Endothelial cell (in vitro differentiated cells): ENCODE data around the gene MED12L. TPM values are rescaled to one million over a fixed set of nuclear protein-coding genes. Genes with fewer than 3 reads are reported as not detected.

Source experiments
- DNase-seq: peaks from one replicate; pipeline ENCODE4 v3.0.0; 2021; ENCODE audit warnings: low spot score
- H3K27ac Mint-ChIP-seq: one replicate; pipeline ENCODE4 v1.8.0; 2021; ENCODE audit warnings: mixed read lengths, inconsistent platforms; ENCODE audit not compliant: unreplicated experiment
- H3K27me3 Mint-ChIP-seq: one replicate; pipeline ENCODE4 v1.8.0; 2021; ENCODE audit warnings: mild to moderate bottlenecking, moderate library complexity, mixed read lengths, inconsistent platforms; ENCODE audit not compliant: unreplicated experiment
- H3K36me3 Mint-ChIP-seq: one replicate; pipeline ENCODE4 v1.8.0; 2021; ENCODE audit warnings: mild to moderate bottlenecking, low read depth, mixed read lengths, inconsistent platforms; ENCODE audit not compliant: unreplicated experiment
- H3K4me1 Mint-ChIP-seq: one replicate; pipeline ENCODE4 v1.8.0; 2021; ENCODE audit warnings: mild to moderate bottlenecking, mixed read lengths, inconsistent platforms; ENCODE audit not compliant: unreplicated experiment
- H3K4me3 Mint-ChIP-seq: one replicate; pipeline ENCODE4 v1.8.0; 2021; ENCODE audit warnings: mild to moderate bottlenecking, mixed read lengths, inconsistent platforms; ENCODE audit not compliant: unreplicated experiment
- H3K9me3 Mint-ChIP-seq: one replicate; pipeline ENCODE4 v1.8.0; 2021; ENCODE audit warnings: mixed read lengths, inconsistent platforms; ENCODE audit not compliant: unreplicated experiment
- total RNA-seq: library from RNA; stranded (reverse); fragmentation: NEBNext Ultra II Directional; extraction: Animal tissue kit (Norgen Biotek cat#: 25700); gene quantifications from one replicate; pipeline ENCODE4 v1.2.1, GENCODE V29; 2021; ENCODE audit not compliant: unreplicated experiment
- TF ChIP-seq, protein P1 (sequence below): fragments of 200-600 bp; sonication (generic); IDR thresholded peaks from one replicate; pipeline ENCODE4 v1.5.0; 2021; ENCODE audit warnings: antibody characterized with exemption; ENCODE audit not compliant: unreplicated experiment

The MED12L gene
- total RNA-seq, 1 donor from 2014 or later: 4.4 TPM

DNA sequence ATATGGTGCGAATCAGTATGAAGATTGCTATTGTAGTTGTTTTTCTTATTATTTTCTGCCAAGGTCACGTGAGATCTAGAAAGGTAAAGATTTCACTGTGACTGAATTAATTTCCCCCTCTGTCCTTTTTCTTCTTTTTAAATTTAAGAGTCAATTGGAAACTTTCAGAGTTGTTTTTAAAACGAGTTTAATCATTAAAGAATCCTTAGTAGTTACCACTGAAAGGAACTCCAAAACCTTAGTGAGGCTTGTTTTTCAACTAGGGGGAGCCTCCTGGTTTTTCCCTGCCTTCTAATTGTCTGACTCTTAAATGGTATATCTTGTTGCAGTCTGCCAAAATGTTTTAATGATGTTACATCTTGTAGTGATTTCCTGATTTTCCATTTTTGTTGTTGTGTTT lies 281.5 kb downstream of the MED12L start:
- Mint-ChIP-seq H3K4me3 (no peak overlapping the region), H3K9me3 (no peaks in the 10 kb centered on the region), H3K4me1 (no peaks in the 10 kb centered on the region), H3K36me3 (no peaks in the 10 kb centered on the region), H3K27ac (no peak overlapping the region), H3K27me3 (no peaks in the 10 kb centered on the region)
- no peak for DNase-seq
- TF ChIP-seq, protein P1, sequence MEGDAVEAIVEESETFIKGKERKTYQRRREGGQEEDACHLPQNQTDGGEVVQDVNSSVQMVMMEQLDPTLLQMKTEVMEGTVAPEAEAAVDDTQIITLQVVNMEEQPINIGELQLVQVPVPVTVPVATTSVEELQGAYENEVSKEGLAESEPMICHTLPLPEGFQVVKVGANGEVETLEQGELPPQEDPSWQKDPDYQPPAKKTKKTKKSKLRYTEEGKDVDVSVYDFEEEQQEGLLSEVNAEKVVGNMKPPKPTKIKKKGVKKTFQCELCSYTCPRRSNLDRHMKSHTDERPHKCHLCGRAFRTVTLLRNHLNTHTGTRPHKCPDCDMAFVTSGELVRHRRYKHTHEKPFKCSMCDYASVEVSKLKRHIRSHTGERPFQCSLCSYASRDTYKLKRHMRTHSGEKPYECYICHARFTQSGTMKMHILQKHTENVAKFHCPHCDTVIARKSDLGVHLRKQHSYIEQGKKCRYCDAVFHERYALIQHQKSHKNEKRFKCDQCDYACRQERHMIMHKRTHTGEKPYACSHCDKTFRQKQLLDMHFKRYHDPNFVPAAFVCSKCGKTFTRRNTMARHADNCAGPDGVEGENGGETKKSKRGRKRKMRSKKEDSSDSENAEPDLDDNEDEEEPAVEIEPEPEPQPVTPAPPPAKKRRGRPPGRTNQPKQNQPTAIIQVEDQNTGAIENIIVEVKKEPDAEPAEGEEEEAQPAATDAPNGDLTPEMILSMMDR: no peak

GRCh38 chr3:151367448-151367847 lies 282.0 kb downstream of the MED12L start:
- no peaks in the 10 kb centered on the region for H3K9me3 Mint-ChIP-seq
- H3K36me3 Mint-ChIP-seq: no peaks in the 10 kb centered on the region
- H3K27me3 Mint-ChIP-seq: no peaks in the 10 kb centered on the region
- DNase-seq: no peak
- H3K27ac Mint-ChIP-seq: no peak overlapping the region
- H3K4me1 Mint-ChIP-seq: no peaks in the 10 kb centered on the region
- TF ChIP-seq, protein P1: no peak
- no peak overlapping the region for H3K4me3 Mint-ChIP-seq

DNA sequence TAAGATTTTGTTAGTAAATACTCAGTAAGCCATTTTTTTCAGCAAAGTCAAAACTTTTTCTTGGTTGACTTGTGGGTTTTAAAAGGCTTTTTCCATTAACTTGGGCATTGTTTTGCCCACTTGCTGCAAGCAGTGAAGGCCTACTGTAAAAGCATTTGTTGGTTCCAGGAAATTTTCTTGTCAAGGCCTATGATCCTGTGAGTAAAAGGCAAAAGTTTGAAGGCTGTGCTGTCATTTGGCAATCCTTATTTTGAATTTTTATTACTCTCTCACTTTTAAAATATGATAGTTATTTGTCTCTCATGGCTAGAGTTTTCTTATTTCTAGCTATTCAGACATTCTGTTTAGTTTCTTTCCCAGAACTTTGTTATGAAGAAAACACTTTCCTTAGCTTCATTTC lies 286.1 kb downstream of the MED12L start:
- Mint-ChIP-seq H3K27ac (no peak overlapping the region), H3K27me3 (no peaks in the 10 kb centered on the region), H3K36me3 (no peaks in the 10 kb centered on the region), H3K4me1 (no peaks in the 10 kb centered on the region), H3K4me3 (no peak overlapping the region), H3K9me3 (no peaks in the 10 kb centered on the region)
- TF ChIP-seq, protein P1: no peak
- DNase-seq: no peak

- H3K9me3 Mint-ChIP-seq: no peaks in the 10 kb centered on the region
- no peaks in the 10 kb centered on the region for H3K4me1 Mint-ChIP-seq
- H3K27ac Mint-ChIP-seq: no peak overlapping the region
- H3K36me3 Mint-ChIP-seq: no peaks in the 10 kb centered on the region
- no peaks in the 10 kb centered on the region for H3K27me3 Mint-ChIP-seq
- TF ChIP-seq, protein P1: no peak
- H3K4me3 Mint-ChIP-seq: no peak overlapping the region
- no peak for DNase-seq
Observed at GRCh38 chr3:151372063-151372820, 286.8 kb downstream of the MED12L start.

DNA sequence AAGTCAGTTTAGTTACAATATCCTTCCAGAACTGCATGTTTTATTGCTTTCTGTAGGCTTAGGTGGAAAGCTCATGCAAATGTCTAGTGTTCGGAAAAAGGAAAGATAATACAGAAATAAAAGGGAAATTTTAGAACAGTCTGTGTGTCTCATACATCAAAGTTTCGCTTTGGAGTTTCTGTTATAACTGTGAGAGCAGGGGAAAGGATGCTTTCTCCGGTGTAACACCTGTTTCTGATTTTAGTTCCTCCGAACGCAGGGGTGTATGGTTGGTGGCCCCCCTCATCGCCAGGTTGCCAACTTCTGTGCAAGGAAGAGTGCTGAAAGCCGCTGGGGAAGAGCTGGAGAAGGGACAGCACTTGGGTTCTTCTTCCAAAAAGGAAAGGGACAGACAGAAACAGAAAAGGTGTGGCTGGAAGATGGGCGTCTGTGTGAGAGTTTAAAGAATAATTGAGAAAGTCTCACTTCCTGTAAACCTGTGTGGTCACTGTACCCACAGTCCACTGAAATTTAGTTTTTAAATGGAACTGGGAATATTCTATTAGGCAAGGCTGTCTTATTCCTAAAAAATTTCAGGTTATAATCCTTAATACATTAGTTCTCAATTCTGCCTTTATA lies 292.4 kb downstream of the MED12L start:
- Mint-ChIP-seq H3K27me3 (no peaks in the 10 kb centered on the region), H3K4me3 (no peak overlapping the region), H3K4me1 (peaks cover 14% of the 10 kb centered on the region), H3K27ac (peak overlapping the region; percentile 72), H3K36me3 (no peaks in the 10 kb centered on the region), H3K9me3 (no peaks in the 10 kb centered on the region)
- DNase-seq: no peak
- TF ChIP-seq, protein P1: no peak
